ENCODE data around the gene GAGE12H. TPM values are rescaled to one million over a fixed set of nuclear protein-coding genes. Genes with fewer than 3 reads are reported as not detected.

GAGE12H gene
- total RNA-seq, result not detected in 2 replicates

GRCh38 chrX:49579649-49580048 lies at the start of gene GAGE12H:
GAGE12H (plus strand) TSS chrX:49579949; CDS start chrX:49581104, 1,155 bp downstream.

GRCh38 chrX:49531877-49532276 lies 47.9 kb upstream of the GAGE12H start, which contains the start of gene GAGE12C:
GAGE12C (plus strand) TSS chrX:49532177; CDS start chrX:49533332, 1,155 bp downstream.

GRCh38 chrX:49541433-49541832 lies 38.3 kb upstream of the GAGE12H start, which contains the start of gene GAGE12D:
GAGE12D (plus strand) TSS chrX:49541733; CDS start chrX:49542888, 1,155 bp downstream.

GRCh38 chrX:49550989-49551388 lies 28.8 kb upstream of the GAGE12H start, which contains the start of gene GAGE12E:
GAGE12E (plus strand) TSS chrX:49551289; CDS start chrX:49552444, 1,155 bp downstream.

GRCh38 chrX:49560542-49560941 lies 19.2 kb upstream of the GAGE12H start, which contains the start of gene GAGE12F:
GAGE12F (plus strand) TSS chrX:49560842; CDS start chrX:49561997, 1,155 bp downstream.

GRCh38 chrX:49570100-49570499 lies 9.6 kb upstream of the GAGE12H start, which contains the start of gene GAGE12G:
GAGE12G (plus strand) TSS chrX:49570400; CDS start chrX:49571555, 1,155 bp downstream.

GRCh38 chrX:49589196-49589595 lies 9.4 kb downstream of the GAGE12H start, which contains the start of gene GAGE2A:
GAGE2A (plus strand) TSS chrX:49589496; CDS start chrX:49590651, 1,155 bp downstream.

GRCh38 chrX:49598720-49599119 lies 19.0 kb downstream of the GAGE12H start, which contains the start of gene GAGE1:
GAGE1 (plus strand) TSS chrX:49599020; CDS start chrX:49600175, 1,155 bp downstream.

Other genes with a start within 250 kb of the GAGE12H start
- gene GAGE13, start 248.4 kb upstream of the GAGE12H start, total RNA-seq, result not detected in 2 replicates
- not detected in 2 replicates for gene GAGE12C, start 47.8 kb upstream of the GAGE12H start, total RNA-seq
- gene GAGE12D, start 38.2 kb upstream of the GAGE12H start, total RNA-seq, result not detected in 2 replicates
- gene GAGE12E, start 28.7 kb upstream of the GAGE12H start, total RNA-seq, result not detected in 2 replicates
- not detected in 2 replicates for gene GAGE12F, start 19.1 kb upstream of the GAGE12H start, total RNA-seq
- gene GAGE12G, start 9.5 kb upstream of the GAGE12H start, total RNA-seq, result not detected in 2 replicates
- not detected in 2 replicates for gene GAGE2A, start 9.5 kb downstream of the GAGE12H start, total RNA-seq
- not detected in 2 replicates for gene GAGE1, start 19.1 kb downstream of the GAGE12H start, total RNA-seq
- not detected in 2 replicates for gene PAGE1, start 116.0 kb downstream of the GAGE12H start, total RNA-seq
- gene PAGE4, start 249.4 kb downstream of the GAGE12H start, total RNA-seq, result not detected in 2 replicates